ENCODE data around the gene NLRC3. TPM values are rescaled to one million over a fixed set of nuclear protein-coding genes. Genes with fewer than 3 reads are reported as not detected.

NLRC3 gene
- total RNA-seq, 1 donor from 2014 or later = not detected

- Mint-ChIP-seq H3K27ac (ENCODE audit: unreplicated experiment) (no peak within 1 kb of the TSS), H3K4me1 (no peaks in the 10 kb centered on the region), H3K4me3 (no peak within 1 kb of the TSS), H3K9me3 (no peaks in the 10 kb centered on the region), H3K36me3 (ENCODE audit: low read depth) (no peaks in the 10 kb centered on the region), H3K27me3 (ENCODE audit: low read depth) (no peaks in the 10 kb centered on the region)
- DNase-seq (ENCODE audit: low read depth, low spot score) = no peak
- TF ChIP-seq, protein P1, sequence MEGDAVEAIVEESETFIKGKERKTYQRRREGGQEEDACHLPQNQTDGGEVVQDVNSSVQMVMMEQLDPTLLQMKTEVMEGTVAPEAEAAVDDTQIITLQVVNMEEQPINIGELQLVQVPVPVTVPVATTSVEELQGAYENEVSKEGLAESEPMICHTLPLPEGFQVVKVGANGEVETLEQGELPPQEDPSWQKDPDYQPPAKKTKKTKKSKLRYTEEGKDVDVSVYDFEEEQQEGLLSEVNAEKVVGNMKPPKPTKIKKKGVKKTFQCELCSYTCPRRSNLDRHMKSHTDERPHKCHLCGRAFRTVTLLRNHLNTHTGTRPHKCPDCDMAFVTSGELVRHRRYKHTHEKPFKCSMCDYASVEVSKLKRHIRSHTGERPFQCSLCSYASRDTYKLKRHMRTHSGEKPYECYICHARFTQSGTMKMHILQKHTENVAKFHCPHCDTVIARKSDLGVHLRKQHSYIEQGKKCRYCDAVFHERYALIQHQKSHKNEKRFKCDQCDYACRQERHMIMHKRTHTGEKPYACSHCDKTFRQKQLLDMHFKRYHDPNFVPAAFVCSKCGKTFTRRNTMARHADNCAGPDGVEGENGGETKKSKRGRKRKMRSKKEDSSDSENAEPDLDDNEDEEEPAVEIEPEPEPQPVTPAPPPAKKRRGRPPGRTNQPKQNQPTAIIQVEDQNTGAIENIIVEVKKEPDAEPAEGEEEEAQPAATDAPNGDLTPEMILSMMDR (conservative IDR thresholded peaks at IDR 0.05) = no peak
Observed at GRCh38 chr16:3495176-3495575, 82.0 kb downstream of the NLRC3 start, which contains the start of gene C16orf90. TSS of gene C16orf90 (minus strand) at chr16:3495489. CDS start at chr16:3495421, 68 bp downstream.

DNA sequence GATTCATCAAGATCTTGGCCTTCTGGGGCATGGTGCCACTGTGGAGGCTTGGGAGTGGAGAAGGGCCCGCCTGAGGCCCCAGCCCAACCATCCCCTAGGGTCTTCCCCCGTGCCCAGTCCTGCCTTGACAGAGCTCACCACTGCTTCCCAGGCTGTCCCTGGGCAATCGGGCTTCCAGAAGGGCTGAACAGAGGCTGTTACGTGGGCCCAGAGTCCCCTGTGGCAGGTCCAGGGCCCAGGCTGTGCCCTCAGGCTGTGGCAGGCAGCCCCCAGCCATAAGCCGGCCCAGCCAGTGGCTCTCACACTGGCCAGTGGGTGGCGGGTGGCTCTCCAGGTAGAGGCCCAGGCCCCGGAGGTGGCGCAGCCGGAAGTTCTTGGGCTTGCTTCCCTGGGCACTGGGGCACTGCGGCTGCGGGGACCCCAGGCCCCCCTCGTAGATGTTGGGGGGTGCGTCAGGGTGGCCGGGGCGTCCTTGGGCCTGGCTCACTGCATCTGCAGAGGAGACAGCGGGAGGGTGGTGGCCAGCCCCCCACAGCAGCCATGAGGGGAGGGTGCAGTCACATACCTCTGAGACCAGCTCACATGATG is 82.7 kb downstream of the NLRC3 start:
- TF ChIP-seq, protein P1 (conservative IDR thresholded peaks at IDR 0.05) = no peak
- Mint-ChIP-seq H3K4me3 (no peak overlapping the region), H3K36me3 (ENCODE audit: low read depth) (no peaks in the 10 kb centered on the region), H3K9me3 (no peaks in the 10 kb centered on the region), H3K27ac (ENCODE audit: unreplicated experiment) (no peak overlapping the region), H3K4me1 (no peaks in the 10 kb centered on the region), H3K27me3 (ENCODE audit: low read depth) (no peaks in the 10 kb centered on the region)
- DNase-seq (ENCODE audit: low read depth, low spot score) = no peak

- H3K4me1 Mint-ChIP-seq = no peaks in the 10 kb centered on the region
- no peak for DNase-seq (ENCODE audit: low read depth, low spot score)
- no peaks in the 10 kb centered on the region for H3K36me3 Mint-ChIP-seq (ENCODE audit: low read depth)
- no peak overlapping the region for H3K27ac Mint-ChIP-seq (ENCODE audit: unreplicated experiment)
- H3K27me3 Mint-ChIP-seq (ENCODE audit: low read depth) = no peaks in the 10 kb centered on the region
- no peaks in the 10 kb centered on the region for H3K9me3 Mint-ChIP-seq
- no peak overlapping the region for H3K4me3 Mint-ChIP-seq
- TF ChIP-seq, protein P1 (conservative IDR thresholded peaks at IDR 0.05) = no peak
Observed at GRCh38 chr16:3492356-3492755, 84.8 kb downstream of the NLRC3 start.

DNA sequence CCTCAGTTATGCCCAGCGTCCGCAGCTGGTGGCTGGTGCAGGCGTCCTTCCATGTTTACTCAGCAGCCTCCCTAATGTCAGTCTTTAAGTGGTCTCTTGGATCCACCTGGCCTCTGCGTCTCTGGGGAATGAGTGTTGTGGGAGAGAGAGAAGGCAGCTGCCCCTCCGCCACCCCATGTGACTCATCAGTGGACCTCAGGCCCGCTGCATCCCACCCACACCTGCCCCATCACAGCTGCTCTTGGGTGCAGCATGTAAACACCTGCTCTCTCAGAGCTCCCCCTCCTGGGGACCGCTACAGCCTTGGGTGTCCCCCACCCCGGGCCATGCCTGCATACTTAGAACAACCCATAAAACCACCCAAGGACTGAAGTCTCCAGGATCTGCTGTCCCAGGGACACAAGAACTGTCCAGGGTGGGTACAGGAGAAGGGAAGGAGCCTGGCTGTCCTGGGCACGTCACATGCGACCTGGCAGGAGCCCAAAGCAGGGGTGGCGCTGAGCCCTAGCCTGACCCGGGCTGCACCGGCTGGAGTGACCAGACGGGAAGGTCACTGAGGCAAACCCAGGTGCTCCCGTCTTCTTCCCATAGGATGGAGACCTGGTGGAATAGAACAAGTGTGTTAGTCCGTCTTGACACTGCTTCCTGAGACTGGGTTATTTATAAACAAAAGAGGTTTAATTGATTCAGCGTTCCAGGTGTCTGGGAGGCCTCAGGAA is 86.1 kb downstream of the NLRC3 start:
- H3K9me3 Mint-ChIP-seq = no peaks in the 10 kb centered on the region
- no peak overlapping the region for H3K27ac Mint-ChIP-seq (ENCODE audit: unreplicated experiment)
- DNase-seq (ENCODE audit: low read depth, low spot score) = no peak
- H3K4me1 Mint-ChIP-seq = no peaks in the 10 kb centered on the region
- H3K4me3 Mint-ChIP-seq = no peak overlapping the region
- H3K27me3 Mint-ChIP-seq (ENCODE audit: low read depth) = no peaks in the 10 kb centered on the region
- H3K36me3 Mint-ChIP-seq (ENCODE audit: low read depth) = no peaks in the 10 kb centered on the region
- TF ChIP-seq, protein P1 (conservative IDR thresholded peaks at IDR 0.05) = no peak

Other genes with a start within 250 kb of the NLRC3 start
- gene OR2C1, start 221.5 kb downstream of the NLRC3 start, total RNA-seq = 0.16 TPM in 1 of 2 replicates, not detected in the other
- 18.3 TPM in 2 replicates for gene ZSCAN32, start 176.4 kb downstream of the NLRC3 start, total RNA-seq
- gene ZNF174, start 176.2 kb downstream of the NLRC3 start, total RNA-seq = 12.8 and 15.5 TPM in 2 replicates
- 2.0 and 2.2 TPM in 2 replicates for gene ZNF597, start 133.9 kb downstream of the NLRC3 start, total RNA-seq
- 48.9 and 55.3 TPM in 2 replicates for gene NAA60, start 133.7 kb downstream of the NLRC3 start, total RNA-seq
- not detected in 2 replicates for gene C16orf90, start 81.9 kb downstream of the NLRC3 start, total RNA-seq
- 30.7 and 33.8 TPM in 2 replicates for gene CLUAP1, start 76.4 kb downstream of the NLRC3 start, total RNA-seq
- 17.2 and 17.7 TPM in 2 replicates for gene SLX4, start 34.2 kb upstream of the NLRC3 start, total RNA-seq
- 23.6 and 26.0 TPM in 2 replicates for gene DNASE1, start 77.3 kb upstream of the NLRC3 start, total RNA-seq
- 152 and 154 TPM in 2 replicates for gene TRAP1, start 140.1 kb upstream of the NLRC3 start, total RNA-seq

Measured in neural crest cell (in vitro differentiated cells).